Liver (tissue), 9 donors: ENCODE measurements around the gene DPP6. TPM values are rescaled to one million over a fixed set of nuclear protein-coding genes. Genes with fewer than 3 reads are reported as not detected.
A peak's percentile ranks its signal among the peaks of the same experiment; 100 is the strongest.

Source experiments
- DNase-seq: peaks from one replicate; pipeline ENCODE4 v3.0.0-alpha.2; 2017; ENCODE audit warnings: low spot score
- H3K27ac ChIP-seq, 2 donors: one replicate each; pipeline ENCODE4 v1.7.0; 2013; ENCODE audit warnings: inconsistent platforms in 2 of 2, low read length in 2 of 2, control low read depth in 1 of 2, low read depth in 1 of 2, mild to moderate bottlenecking in 1 of 2
- H3K27me3 ChIP-seq, 4 donors: one replicate each; pipeline versions ENCODE4 v1.6.1 to v1.7.0; 2013; ENCODE audit warnings: low read length in 3 of 4, inconsistent platforms in 1 of 4, mild to moderate bottlenecking in 1 of 4, moderate library complexity in 1 of 4; ENCODE audit not compliant: control insufficient read depth in 4 of 4, insufficient read depth in 4 of 4
- H3K36me3 ChIP-seq, 4 donors: one replicate each; pipeline versions ENCODE4 v1.6.1 to v1.7.0; 2013; ENCODE audit warnings: low read length in 3 of 4, mild to moderate bottlenecking in 3 of 4, low read depth in 1 of 4, moderate library complexity in 1 of 4; ENCODE audit not compliant: control insufficient read depth in 4 of 4, insufficient read depth in 3 of 4
- H3K4me1 ChIP-seq, 4 donors: one replicate each; pipeline versions ENCODE4 v1.6.1 to v1.7.0; 2013; ENCODE audit warnings: low read length in 3 of 4, mild to moderate bottlenecking in 3 of 4, moderate library complexity in 1 of 4; ENCODE audit not compliant: control insufficient read depth in 4 of 4, insufficient read depth in 4 of 4
- H3K4me3 ChIP-seq, 3 donors: one replicate each; pipeline versions ENCODE4 v1.6.1 to v1.7.0; 2013; ENCODE audit warnings: low read length in 3 of 3, control low read depth in 1 of 3, low read depth in 1 of 3, mild to moderate bottlenecking in 1 of 3
- H3K9ac ChIP-seq, 2 donors: one replicate each; pipeline ENCODE4 v1.7.0; 2013; ENCODE audit warnings: low read length in 2 of 2, mild to moderate bottlenecking in 2 of 2, moderate library complexity in 2 of 2, control low read depth in 1 of 2, low read depth in 1 of 2
- H3K9me3 ChIP-seq, 4 donors: one replicate each; pipeline versions ENCODE4 v1.6.1 to v1.7.0; 2013; ENCODE audit warnings: low read length in 3 of 4; ENCODE audit not compliant: control insufficient read depth in 4 of 4
- EGR1 ChIP-seq, 2 donors: IDR thresholded peaks; 2 replicates each; pipeline ENCODE4 v1.6.1; 2016 to 2018; ENCODE audit warnings: antibody characterized with exemption in 2 of 2, low read depth in 2 of 2
- FOXA2 ChIP-seq: IDR thresholded peaks from 2 replicates; pipeline ENCODE4 v1.6.1; 2016; ENCODE audit warnings: antibody characterized with exemption
- HNF4A ChIP-seq, 2 donors: conservative IDR thresholded peaks; 2 replicates each; pipeline ENCODE4 v1.6.1; 2016; ENCODE audit warnings: antibody characterized with exemption in 2 of 2, mild to moderate bottlenecking in 2 of 2
- HNF4G ChIP-seq: IDR thresholded peaks from 2 replicates; pipeline ENCODE4 v1.6.1; 2016; ENCODE audit warnings: antibody characterized with exemption
- JUND ChIP-seq, 2 donors: IDR thresholded peaks; 2 replicates each; pipeline ENCODE4 v1.6.1; 2016; ENCODE audit warnings: antibody characterized with exemption in 2 of 2
- NR2F2 ChIP-seq: IDR thresholded peaks from 2 replicates; pipeline ENCODE4 v1.6.1; 2016; ENCODE audit warnings: antibody characterized with exemption
- RAD21 ChIP-seq, 2 donors: IDR thresholded peaks; 2 replicates each; pipeline ENCODE4 v1.6.1; 2016; ENCODE audit warnings: antibody characterized with exemption in 2 of 2, mild to moderate bottlenecking in 2 of 2
- SP1 ChIP-seq: IDR thresholded peaks from 2 replicates; pipeline ENCODE4 v1.6.1; 2018; ENCODE audit warnings: antibody characterized with exemption, mild to moderate bottlenecking
- TAF1 ChIP-seq: conservative IDR thresholded peaks from 2 replicates; pipeline ENCODE4 v1.6.1; 2016; ENCODE audit warnings: antibody characterized with exemption, mild to moderate bottlenecking
- WGBS: extraction: QIAGEN DNeasy Blood & Tissue Kit; methylation state at CpG from one replicate; pipeline ENCODE4 v1.1.7; 2013; 5-methylcytosine and 5-hydroxymethylcytosine counted together
- polyA plus RNA-seq, 2 donors: library from polyadenylated mRNA; stranded (reverse) in 1 of 2; unstranded in 1 of 2; fragments of 200-250 nt in 1 of 2; fragments of >200 nt in 1 of 2; fragmentation: Nextera tagmentation in 1 of 2; extraction: Ambion mirVana in 1 of 2; gene quantifications; one replicate each; pipeline versions ENCODE4 v1.2.1 to v1.2.3, GENCODE V29; 2013 to 2015
- total RNA-seq, 2 donors: library from RNA; depleted of rRNA; stranded (reverse); fragments of >200 nt; gene quantifications; one replicate each; pipeline ENCODE4 v1.2.3, GENCODE V29; 2014
- TF ChIP-seq, protein P1 (sequence below): IDR thresholded peaks from 2 replicates; pipeline ENCODE4 v1.6.1; 2016; ENCODE audit warnings: antibody characterized with exemption
- TF ChIP-seq, protein P2 (sequence below): IDR thresholded peaks from 2 replicates; pipeline ENCODE4 v1.6.1; 2016; ENCODE audit warnings: antibody characterized with exemption
- TF ChIP-seq, protein P3 (sequence below): IDR thresholded peaks from 2 replicates; pipeline ENCODE4 v1.6.1; 2016; ENCODE audit warnings: antibody characterized with exemption, mild to moderate bottlenecking
- TF ChIP-seq, protein P4 (sequence below): fragments of 150-350 bp; IDR thresholded peaks from 2 replicates; pipeline ENCODE4 v1.5.1; 2017; ENCODE audit warnings: improper control_type of control experiment, low read depth, low read length; ENCODE audit not compliant: missing input control
- donor health status: healthy.
- donor health status: healthy.
- donor health status: healthy.
- donor health status: healthy.
- donor health status: healthy.

Gene DPP6
- total and polyA plus RNA-seq, 4 donors: 0.01 TPM; not detected in 3

DNA sequence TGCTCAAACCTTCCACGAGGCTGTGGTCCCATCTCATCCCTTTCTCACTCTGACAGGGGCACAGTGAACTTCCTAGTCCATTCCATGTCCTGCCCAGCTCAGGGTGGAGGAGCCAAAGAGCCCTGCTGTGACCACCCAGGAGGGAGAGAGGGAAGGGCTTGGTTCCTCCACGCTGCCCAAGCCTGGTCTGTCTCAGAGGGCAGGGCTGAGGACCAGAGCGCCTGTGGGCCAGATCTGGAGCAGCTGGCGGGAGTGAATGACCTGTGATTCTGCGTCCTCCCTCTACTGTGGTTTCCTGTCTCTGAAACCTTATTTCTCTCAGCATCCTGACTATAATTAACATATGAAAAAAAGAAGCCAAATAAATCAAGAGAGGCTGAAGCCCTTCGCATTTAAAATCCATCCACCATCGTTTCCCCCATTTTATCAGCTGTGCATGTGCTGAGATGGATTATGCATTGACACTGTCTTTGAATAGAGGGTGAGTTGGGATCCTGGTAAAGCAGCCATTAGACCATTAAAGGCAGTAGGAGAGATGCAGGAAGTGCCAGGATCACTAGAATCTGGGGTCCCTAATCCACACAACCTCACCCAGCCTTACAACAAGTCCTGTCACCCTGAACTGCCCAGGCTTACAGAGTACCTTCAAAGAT lies 165.6 kb downstream of the DPP6 start:
- no peaks in the 10 kb centered on the region for H3K4me1 ChIP-seq
- no peaks in the 10 kb centered on the region for H3K9me3 ChIP-seq
- peaks cover 0 to 3% (median 0%) of the 10 kb centered on the region in 4 donors for H3K27me3 ChIP-seq
- no peaks in the 10 kb centered on the region for H3K36me3 ChIP-seq
- no peak overlapping the region for H3K4me3 ChIP-seq
- H3K27ac ChIP-seq: no peak overlapping the region
- no peak overlapping the region for H3K9ac ChIP-seq
- TF ChIP-seq HNF4A (conservative IDR thresholded peaks at IDR 0.05) (no peak), EGR1 (IDR thresholded peaks at IDR 0.05; ENCODE audit: low read depth in 2 of 2) (no peak), NR2F2 (no peak)
- TF ChIP-seq, protein P1, sequence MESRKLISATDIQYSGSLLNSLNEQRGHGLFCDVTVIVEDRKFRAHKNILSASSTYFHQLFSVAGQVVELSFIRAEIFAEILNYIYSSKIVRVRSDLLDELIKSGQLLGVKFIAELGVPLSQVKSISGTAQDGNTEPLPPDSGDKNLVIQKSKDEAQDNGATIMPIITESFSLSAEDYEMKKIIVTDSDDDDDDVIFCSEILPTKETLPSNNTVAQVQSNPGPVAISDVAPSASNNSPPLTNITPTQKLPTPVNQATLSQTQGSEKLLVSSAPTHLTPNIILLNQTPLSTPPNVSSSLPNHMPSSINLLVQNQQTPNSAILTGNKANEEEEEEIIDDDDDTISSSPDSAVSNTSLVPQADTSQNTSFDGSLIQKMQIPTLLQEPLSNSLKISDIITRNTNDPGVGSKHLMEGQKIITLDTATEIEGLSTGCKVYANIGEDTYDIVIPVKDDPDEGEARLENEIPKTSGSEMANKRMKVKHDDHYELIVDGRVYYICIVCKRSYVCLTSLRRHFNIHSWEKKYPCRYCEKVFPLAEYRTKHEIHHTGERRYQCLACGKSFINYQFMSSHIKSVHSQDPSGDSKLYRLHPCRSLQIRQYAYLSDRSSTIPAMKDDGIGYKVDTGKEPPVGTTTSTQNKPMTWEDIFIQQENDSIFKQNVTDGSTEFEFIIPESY: no peak
- TF ChIP-seq, protein P2, sequence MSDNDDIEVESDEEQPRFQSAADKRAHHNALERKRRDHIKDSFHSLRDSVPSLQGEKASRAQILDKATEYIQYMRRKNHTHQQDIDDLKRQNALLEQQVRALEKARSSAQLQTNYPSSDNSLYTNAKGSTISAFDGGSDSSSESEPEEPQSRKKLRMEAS: no peak
- no peak for DNase-seq
- WGBS: 54% methylated on average over 7 of the region's 7 CpGs

DNA sequence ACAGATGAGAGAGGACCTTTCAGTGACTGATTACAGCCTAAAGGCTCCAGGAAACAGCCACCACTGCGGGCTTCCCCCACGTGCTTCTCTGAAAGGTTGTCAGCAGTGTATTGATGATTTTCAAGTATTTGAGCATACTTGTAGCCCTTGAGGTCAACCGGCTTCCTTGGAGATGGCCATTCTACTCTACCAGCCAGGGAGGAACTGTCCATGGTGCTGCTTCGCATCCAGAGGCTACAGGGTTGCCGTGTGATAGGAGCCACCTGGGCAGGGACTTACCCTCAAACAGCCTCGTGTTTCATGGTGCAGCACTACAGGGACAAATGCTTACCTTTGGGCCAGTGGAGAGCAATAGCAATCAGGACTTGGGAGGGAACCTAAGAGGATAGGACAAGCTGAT lies 179.5 kb downstream of the DPP6 start:
- H3K9me3 ChIP-seq: peaks cover 0 to 3% (median 0%) of the 10 kb centered on the region in 4 donors
- H3K36me3 ChIP-seq: no peaks in the 10 kb centered on the region
- H3K4me3 ChIP-seq: no peak overlapping the region
- WGBS: 35% methylated on average over 6 of the region's 6 CpGs
- peaks cover 0 to 4% (median 0%) of the 10 kb centered on the region in 4 donors for H3K27me3 ChIP-seq
- no peak overlapping the region for H3K9ac ChIP-seq
- H3K4me1 ChIP-seq: no peaks in the 10 kb centered on the region
- no peak for DNase-seq
- H3K27ac ChIP-seq: no peak overlapping the region
- no peak for TF ChIP-seq SP1
- TF ChIP-seq, protein P3, sequence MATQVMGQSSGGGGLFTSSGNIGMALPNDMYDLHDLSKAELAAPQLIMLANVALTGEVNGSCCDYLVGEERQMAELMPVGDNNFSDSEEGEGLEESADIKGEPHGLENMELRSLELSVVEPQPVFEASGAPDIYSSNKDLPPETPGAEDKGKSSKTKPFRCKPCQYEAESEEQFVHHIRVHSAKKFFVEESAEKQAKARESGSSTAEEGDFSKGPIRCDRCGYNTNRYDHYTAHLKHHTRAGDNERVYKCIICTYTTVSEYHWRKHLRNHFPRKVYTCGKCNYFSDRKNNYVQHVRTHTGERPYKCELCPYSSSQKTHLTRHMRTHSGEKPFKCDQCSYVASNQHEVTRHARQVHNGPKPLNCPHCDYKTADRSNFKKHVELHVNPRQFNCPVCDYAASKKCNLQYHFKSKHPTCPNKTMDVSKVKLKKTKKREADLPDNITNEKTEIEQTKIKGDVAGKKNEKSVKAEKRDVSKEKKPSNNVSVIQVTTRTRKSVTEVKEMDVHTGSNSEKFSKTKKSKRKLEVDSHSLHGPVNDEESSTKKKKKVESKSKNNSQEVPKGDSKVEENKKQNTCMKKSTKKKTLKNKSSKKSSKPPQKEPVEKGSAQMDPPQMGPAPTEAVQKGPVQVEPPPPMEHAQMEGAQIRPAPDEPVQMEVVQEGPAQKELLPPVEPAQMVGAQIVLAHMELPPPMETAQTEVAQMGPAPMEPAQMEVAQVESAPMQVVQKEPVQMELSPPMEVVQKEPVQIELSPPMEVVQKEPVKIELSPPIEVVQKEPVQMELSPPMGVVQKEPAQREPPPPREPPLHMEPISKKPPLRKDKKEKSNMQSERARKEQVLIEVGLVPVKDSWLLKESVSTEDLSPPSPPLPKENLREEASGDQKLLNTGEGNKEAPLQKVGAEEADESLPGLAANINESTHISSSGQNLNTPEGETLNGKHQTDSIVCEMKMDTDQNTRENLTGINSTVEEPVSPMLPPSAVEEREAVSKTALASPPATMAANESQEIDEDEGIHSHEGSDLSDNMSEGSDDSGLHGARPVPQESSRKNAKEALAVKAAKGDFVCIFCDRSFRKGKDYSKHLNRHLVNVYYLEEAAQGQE: peak; percentile 97

DNA sequence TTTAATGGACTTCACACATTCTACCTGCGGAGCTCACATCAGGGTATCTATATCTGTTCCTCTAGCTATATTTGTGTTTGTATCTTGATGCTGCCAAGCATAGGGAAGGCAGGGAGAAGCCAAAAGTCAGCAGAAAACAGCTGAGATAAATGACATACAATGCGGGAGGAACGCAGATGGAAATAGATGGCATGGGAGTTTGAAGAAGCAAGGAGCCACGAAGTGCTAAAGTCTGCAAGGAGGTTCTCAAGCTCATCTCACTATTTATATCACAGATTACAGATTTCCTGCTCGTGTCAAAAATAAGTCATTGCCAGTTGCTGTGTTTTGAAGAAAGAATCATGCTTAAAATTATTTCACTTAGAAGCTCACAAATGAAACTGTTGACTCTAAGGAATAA lies 180.5 kb downstream of the DPP6 start:
- H3K36me3 ChIP-seq: no peaks in the 10 kb centered on the region
- H3K4me1 ChIP-seq: no peaks in the 10 kb centered on the region
- H3K9me3 ChIP-seq: peaks cover 0 to 3% (median 0%) of the 10 kb centered on the region in 4 donors
- H3K9ac ChIP-seq: no peak overlapping the region
- no peak overlapping the region for H3K4me3 ChIP-seq
- peaks cover 0 to 4% (median 0%) of the 10 kb centered on the region in 4 donors for H3K27me3 ChIP-seq
- WGBS: 63% methylated on average over 5 of the region's 5 CpGs
- no peak overlapping the region for H3K27ac ChIP-seq
- DNase-seq: no peak
- TF ChIP-seq, protein P4, sequence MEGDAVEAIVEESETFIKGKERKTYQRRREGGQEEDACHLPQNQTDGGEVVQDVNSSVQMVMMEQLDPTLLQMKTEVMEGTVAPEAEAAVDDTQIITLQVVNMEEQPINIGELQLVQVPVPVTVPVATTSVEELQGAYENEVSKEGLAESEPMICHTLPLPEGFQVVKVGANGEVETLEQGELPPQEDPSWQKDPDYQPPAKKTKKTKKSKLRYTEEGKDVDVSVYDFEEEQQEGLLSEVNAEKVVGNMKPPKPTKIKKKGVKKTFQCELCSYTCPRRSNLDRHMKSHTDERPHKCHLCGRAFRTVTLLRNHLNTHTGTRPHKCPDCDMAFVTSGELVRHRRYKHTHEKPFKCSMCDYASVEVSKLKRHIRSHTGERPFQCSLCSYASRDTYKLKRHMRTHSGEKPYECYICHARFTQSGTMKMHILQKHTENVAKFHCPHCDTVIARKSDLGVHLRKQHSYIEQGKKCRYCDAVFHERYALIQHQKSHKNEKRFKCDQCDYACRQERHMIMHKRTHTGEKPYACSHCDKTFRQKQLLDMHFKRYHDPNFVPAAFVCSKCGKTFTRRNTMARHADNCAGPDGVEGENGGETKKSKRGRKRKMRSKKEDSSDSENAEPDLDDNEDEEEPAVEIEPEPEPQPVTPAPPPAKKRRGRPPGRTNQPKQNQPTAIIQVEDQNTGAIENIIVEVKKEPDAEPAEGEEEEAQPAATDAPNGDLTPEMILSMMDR: no peak
- TF ChIP-seq, protein P1: no peak
- no peak for TF ChIP-seq SP1
- no peak for TF ChIP-seq TAF1
- TF ChIP-seq JUND (IDR thresholded peaks at IDR 0.05): no peak
- no peak for TF ChIP-seq EGR1 (IDR thresholded peaks at IDR 0.05; ENCODE audit: low read depth in 2 of 2)
- no peak for TF ChIP-seq RAD21 (IDR thresholded peaks at IDR 0.05)
- TF ChIP-seq FOXA2: no peak
- TF ChIP-seq HNF4A (conservative IDR thresholded peaks at IDR 0.05): no peak
- TF ChIP-seq HNF4G: no peak
- no peak for TF ChIP-seq NR2F2
- TF ChIP-seq, protein P2: no peak
